GM18870 (cell line): ENCODE measurements around the gene ATRIP.
"Not testable (repeated sequence)": the region's sequence is repeated elsewhere in the genome, so short reads cannot be mapped to it uniquely, and the experiment has no call there.

Source experiments
- ATAC-seq: cut with Tn5 transposase; IDR thresholded peaks from one replicate; pipeline ENCODE4 v1.9.1; 2021; ENCODE audit warnings: moderate library complexity; ENCODE audit not compliant: unreplicated experiment

The ATRIP gene

DNA sequence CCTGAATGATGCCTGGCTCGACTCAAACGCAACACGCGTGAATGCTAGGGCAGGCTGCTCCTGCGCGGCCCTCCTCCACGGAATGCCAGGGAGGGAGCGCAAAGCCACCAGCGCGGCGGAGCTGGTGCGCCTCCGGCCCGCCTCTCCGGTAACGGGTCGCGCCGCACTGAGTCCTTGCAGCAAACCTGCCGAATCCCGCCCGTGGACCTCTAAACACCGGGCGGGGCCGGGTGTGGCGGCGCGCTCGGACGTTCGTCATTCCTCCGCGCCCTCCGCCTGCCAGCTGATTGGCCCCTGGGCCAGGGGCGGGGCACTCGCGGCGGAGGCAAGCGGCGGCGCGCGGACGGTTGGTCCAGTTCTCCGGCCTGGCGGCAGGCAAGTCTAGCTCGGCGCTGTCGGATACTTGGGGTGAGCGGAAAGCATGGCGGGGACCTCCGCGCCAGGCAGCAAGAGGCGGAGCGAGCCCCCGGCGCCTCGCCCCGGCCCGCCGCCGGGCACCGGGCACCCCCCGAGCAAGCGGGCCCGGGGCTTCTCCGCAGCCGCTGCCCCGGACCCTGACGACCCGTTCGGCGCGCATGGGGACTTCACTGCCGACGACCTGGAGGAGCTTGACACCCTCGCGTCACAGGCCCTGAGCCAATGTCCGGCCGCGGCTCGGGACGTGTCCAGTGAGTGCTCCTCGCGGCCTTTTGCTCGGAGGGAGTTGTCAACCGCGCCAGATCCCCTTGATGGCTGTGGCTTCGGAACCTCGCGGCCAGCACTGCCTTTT is at the start of gene ATRIP:
TSS of gene ATRIP (plus strand) at position 313 of the 769 bp plus-strand sequence. CDS start at position 422, 109 bp downstream.
- peak; percentile 68 for ATAC-seq

- no peak for ATAC-seq
Observed at GRCh38 chr3:48397767-48398681, 48.5 kb upstream of the ATRIP start.

DNA sequence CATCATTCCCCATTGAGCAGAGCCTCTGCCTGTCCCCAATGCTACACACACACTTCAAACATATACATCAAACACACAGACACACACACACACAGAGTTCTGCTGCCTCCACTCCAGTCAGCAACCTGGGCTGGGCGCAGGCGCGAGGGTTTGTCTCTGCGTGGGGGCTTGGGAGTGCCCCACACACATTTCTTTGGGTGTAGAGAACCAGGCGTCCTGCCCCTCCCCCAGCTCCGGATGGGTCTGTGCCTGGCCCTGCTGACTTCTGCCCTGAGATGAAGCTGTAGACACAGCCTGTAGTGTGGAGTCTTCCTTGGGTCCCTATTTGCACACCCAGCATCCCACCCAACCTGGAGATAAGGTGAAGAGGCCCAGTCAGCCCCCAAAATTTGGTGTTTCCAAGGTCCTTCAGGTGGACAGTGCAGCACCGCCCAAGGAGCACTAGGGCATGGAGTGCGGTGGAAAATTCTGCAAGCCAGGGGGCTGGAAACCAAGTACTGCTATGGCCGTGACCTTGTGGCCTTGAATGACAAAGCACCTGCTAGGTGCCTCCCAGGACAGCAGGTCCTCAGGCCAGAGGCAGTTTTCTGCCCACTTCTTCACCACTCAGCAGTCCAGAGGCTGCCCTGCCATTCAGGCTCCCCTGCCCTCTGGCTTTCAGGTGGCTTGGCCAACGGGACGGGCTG is 47.7 kb upstream of the ATRIP start:
- ATAC-seq, result no peak

DNA sequence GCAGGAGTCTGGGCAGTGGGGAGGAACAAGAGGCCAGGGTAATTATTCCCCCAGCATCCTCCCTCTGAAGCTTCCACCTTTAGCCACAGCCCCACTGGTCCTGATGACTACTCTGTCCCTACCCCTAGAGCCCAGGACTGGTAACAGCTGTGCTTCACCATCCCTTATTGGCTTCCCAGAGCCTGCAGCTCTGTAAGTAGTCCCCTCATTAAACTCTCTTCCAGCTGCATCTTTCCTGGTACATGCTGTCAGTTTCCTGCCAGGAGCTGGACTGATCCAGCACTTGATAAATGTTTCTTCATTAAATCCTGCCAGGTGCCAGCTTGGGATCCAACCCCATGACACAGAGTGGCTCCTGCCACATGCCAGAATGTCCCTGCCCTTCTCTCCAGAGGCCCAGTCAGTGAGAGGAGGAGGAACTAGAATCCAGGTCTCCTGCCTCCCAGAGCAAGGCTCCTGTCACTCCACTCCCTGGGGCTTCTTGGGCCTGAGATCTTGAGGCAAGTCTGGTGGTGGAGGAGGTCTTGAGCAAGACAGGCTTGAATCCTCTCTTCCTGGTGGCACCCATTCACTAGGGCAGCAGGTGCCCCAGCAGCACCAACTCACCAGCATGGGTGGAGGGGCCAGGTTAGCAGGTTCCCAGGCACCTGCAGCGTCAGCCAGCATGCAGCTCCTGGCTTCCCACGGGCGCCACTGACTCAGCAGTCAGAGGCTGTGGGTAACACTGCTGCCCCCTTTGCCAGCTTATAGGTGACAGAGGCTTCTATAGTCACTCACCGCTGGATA is 47.0 kb upstream of the ATRIP start:
- no peak for ATAC-seq

DNA sequence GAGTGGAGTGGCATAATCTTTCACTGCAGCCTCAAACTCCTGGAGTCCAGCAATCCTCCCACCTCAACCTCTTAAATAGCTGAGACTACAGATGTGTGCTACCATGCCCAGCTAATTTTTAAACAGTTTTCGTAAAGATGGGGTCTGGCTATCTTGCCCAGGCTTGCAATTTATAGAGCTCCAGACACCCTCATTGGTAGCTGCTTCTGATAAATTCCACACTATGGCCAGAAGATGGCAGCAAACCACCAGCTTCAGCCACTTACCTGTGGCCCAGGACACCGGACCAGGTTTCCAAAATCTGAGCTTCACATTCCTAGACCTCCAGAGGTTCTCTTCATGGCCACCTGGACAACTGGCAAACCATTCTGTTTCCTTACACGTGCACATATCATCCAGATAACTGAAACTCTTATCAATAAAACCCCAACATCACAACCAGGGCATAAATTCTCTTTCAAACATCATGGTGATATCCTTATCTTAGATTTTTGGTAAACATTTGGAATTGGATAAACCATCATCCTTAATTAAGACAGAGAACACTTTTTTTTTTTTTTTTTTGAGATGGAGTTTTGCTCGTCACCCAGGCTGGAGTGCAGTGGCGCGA is 45.6 kb upstream of the ATRIP start:
- no peak for ATAC-seq

- not testable (repeated sequence) for ATAC-seq
Observed at GRCh38 chr3:48401434-48401901, 45.1 kb upstream of the ATRIP start.

GRCh38 chr3:48402281-48402732 is 44.2 kb upstream of the ATRIP start:
- ATAC-seq, result no peak

- no peak for ATAC-seq
Observed at GRCh38 chr3:48402907-48403306, 43.6 kb upstream of the ATRIP start.

GRCh38 chr3:48403533-48404439 is 42.8 kb upstream of the ATRIP start:
- no peak for ATAC-seq

DNA sequence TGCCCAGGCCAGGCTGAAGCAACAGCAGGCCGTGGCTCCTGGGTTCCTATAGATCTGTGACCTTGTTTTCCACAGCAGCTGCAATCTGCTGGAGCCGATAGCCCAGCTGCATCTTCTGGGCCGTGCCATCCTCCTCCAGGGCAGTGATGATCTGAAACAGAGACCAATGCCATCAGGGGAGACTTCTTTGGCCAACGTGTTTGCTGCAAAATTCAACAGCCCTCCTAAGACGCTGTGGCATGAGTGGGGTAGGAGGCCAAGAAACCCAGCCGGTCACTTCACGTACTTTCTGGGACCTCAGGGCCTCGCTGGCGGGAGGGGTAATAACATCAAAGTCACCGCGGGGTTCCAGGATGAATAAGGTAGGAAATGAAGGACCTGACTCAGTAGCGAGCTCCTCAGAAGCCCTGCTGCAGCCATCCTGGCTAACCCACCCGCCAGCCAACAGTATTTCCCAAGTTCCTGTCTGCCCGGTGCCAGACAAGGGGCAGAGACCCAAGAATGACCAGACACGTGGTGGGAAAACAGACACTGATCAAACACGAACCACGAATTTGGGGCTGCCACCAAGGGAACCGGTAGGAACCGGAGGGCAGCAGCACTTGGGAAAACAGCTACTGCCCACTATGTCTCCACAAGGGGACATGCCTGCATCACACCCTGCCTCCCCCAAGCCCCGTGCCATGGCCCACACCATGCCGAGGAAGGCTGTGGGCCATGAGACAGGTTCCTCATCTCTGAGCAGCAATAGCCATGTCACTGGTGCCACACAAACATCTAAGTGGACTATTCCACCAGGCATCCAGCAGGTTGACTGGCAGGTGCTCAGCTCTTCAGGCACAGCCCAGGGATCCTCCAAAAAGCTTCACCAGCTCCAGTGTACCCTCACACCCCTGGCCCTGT is 41.8 kb upstream of the ATRIP start:
- ATAC-seq, result no peak

DNA sequence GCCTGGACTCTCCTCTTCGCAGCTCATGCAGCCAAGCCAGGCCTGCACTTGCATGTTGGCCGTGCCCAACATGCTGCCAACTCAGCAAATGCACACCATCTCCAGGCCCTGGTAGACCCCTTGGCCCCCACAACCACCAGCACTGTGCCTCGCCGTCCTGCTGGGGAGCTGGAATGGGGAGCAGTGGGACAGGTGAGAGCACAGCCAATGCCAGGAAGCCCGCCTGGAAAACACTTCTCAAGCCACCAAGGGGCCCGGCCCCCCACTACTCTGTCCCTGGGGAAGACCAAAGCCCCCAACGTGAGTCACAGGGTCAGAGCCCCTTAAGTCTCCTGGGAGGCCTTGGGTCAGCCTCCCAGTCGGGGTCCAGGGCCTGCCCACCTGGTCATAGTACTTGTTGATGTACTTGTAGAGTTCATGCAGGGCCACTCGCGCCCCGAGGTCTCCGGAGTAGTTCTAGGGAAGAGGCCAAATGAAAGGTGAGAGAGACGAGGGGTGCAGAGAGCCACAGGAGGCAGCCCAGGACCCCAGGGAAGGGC is 41.1 kb upstream of the ATRIP start:
- ATAC-seq, result no peak

- no peak for ATAC-seq
Observed at GRCh38 chr3:48405971-48406370, 40.6 kb upstream of the ATRIP start.

DNA sequence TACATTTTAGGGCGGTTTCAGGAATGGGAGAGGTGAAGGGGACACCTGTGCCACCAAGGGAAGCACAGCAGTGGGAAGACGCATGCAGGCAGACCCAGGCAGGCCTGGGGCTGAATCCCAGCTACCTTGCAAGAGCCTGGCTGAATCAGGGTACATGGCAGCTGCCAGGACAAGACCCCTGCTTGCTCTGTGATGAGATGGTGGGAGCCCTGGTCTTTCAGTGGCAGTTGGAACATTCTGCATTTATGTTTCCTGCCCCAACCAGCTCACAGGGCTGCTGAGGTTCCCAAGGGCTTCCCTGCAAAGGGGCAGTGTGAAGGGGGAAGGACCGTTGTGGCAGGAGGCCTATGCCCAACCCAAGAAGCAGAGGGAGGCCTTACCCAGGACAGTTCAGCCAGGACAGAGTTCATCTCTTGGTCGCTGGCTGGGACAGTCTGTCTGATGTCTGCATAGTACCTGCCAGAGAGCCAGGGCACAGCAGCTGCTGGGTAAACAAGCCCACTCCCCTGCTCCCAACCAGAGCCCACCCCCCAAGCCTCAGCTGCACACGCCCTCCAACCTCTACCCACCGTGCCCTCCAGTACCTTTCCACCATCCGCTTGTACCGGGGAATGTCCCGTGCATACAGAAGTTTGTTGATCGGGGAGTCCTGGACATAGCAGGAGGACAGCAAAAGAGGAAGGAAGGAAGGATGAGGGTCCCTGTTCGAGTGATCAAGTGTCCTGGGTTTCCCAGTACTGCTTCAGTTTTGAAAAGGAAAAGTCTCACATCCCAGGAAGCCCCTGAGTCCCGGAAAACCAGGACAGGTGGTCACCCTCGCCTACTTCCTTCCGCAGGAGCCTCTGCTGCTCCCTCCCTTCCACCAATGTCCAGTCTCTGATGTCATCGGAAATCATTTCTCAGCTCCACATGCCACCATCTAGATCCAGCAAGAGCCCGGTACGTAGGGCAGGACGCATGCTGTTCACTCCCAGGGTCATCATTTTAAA is 39.8 kb upstream of the ATRIP start:
- no peak for ATAC-seq

DNA sequence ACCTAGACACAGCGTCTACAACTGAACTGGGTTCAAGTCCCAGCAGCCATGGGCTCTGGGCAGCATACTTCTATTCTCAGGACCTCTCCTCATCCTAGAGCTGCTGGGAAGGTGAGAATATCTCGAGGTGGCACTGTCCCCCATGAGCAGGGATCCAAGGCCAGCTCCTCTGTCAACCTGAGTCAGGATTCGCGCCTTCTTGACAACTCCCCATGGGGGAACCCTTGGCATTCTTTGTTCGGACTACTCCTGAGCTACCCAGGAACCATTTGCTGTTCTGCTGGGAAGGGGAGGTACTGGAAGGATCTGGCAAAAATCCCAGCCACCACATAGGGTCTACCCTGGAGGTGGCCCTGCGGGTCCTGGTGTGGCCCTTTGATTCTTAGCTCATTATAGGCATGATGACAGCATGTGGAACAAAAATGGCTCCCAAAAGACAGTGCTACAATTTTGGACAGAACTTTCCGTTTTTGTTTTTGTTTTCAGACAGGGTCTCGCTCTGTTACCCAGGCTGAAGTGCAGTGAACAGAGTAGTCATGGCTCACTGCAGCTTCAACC is 38.9 kb upstream of the ATRIP start:
- no peak for ATAC-seq

DNA sequence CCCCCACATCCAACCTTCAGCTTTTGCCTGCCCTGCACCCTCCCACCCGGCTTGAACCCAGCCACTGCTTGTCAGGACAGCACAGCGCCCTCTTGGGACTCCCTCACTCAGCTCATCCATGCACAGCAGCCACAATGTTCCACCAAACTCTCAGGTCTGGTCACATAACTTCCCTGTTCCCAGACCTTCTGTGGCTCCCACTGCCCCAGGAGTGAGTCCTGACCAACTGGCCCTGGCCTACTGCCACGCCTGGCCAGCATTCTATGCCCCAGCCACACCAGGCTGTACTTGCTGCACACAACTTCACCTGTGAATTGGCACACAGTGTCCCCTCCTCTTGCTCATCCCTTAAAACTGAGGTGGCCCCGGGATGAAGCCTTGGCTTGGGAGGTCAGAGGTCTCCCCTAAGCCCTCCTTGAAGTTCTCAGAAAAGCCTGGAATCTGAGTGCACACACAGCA is 37.7 kb upstream of the ATRIP start:
- ATAC-seq, result no peak
